NB4 (cell line): ENCODE data around the gene PAK6.

Experiments
- DNase-seq: peaks from one replicate; pipeline ENCODE4 v3.0.0; 2010; ENCODE audit warnings: low read depth
- H3K4me3 ChIP-seq: one replicate; pipeline ENCODE4 v1.5.1; 2011; ENCODE audit warnings: mild to moderate bottlenecking, low read depth, low read length, moderate library complexity
- MYC ChIP-seq: IDR thresholded peaks from 2 replicates; pipeline ENCODE4 v1.6.1; 2011; ENCODE audit warnings: low read depth, low read length
- POLR2A ChIP-seq: IDR thresholded peaks from 2 replicates; pipeline ENCODE4 v1.6.1; 2011; ENCODE audit warnings: mild to moderate bottlenecking; ENCODE audit not compliant: insufficient read length; ENCODE audit errors: extremely low read depth
- TF ChIP-seq, protein P1 (sequence below): IDR thresholded peaks from 2 replicates; pipeline ENCODE4 v1.6.1; 2011; ENCODE audit warnings: low read depth, low read length
- TF ChIP-seq, protein P2 (sequence below): IDR thresholded peaks from one replicate; pipeline ENCODE4 v1.5.1; 2012; ENCODE audit warnings: low read depth, low read length

PAK6 gene

DNA sequence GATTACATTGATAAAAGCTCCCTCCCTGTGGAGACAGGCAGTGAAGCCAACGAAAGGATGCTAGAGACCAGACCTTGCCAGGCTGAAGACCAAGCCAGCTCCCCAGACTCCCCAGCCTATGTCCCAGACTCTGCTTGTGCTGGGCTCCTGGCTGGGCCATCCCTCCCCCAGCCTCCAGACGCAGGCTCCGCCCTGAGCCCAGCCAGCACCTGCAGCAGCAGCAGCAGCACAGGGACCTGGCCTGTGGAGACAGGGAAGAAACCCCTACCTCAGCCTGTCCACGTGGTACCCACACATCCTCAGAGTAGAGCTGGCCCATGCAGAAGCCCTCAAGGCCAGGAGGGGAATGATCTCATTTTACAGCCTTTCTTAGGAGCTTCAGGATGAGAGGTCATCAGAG is 30.7 kb downstream of the PAK6 start:
- DNase-seq: no peak
- TF ChIP-seq POLR2A (no peak), MYC (no peak)
- TF ChIP-seq, protein P1, sequence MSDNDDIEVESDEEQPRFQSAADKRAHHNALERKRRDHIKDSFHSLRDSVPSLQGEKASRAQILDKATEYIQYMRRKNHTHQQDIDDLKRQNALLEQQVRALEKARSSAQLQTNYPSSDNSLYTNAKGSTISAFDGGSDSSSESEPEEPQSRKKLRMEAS: no peak
- TF ChIP-seq, protein P2, sequence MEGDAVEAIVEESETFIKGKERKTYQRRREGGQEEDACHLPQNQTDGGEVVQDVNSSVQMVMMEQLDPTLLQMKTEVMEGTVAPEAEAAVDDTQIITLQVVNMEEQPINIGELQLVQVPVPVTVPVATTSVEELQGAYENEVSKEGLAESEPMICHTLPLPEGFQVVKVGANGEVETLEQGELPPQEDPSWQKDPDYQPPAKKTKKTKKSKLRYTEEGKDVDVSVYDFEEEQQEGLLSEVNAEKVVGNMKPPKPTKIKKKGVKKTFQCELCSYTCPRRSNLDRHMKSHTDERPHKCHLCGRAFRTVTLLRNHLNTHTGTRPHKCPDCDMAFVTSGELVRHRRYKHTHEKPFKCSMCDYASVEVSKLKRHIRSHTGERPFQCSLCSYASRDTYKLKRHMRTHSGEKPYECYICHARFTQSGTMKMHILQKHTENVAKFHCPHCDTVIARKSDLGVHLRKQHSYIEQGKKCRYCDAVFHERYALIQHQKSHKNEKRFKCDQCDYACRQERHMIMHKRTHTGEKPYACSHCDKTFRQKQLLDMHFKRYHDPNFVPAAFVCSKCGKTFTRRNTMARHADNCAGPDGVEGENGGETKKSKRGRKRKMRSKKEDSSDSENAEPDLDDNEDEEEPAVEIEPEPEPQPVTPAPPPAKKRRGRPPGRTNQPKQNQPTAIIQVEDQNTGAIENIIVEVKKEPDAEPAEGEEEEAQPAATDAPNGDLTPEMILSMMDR: no peak
- H3K4me3 ChIP-seq: no peak overlapping the region

DNA sequence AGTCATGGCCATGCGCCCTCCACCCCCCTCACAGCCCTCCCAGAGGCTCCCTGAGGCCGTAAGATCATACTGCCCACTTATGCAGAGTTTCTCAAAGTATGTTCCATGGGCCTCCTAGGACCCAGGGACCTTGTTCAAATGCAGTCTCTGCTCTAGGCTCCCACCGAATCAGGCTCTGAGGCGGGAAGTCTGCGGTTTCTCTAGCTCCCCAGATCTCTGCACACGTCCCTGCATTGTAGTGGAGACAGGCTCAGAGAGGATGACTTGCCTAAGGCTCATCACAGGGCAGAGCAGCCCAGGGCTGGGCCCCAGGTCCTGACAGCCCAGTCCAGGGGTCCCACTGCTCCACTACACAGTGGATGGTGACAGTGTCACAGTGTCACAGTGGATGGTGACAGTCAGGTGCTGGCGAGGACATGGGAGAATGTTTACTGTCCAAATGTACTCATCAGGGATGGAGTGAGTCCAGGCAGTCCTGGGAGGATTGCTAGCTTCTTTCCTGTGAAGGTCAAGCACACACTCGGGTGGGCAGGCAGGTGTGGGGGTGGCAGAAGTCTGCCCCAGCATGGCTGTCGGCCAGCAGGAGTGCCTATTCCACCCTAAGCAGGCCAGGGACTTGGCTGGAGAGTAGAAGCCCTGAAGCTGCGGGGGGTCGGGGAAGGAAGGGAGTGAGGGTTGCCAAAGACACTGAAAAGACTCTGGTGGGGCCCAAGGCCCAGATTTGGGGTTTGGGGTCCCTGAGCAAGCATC is 31.6 kb downstream of the PAK6 start:
- no peak for TF ChIP-seq MYC
- TF ChIP-seq, protein P1: no peak
- H3K4me3 ChIP-seq: no peak overlapping the region
- DNase-seq: no peak

DNA sequence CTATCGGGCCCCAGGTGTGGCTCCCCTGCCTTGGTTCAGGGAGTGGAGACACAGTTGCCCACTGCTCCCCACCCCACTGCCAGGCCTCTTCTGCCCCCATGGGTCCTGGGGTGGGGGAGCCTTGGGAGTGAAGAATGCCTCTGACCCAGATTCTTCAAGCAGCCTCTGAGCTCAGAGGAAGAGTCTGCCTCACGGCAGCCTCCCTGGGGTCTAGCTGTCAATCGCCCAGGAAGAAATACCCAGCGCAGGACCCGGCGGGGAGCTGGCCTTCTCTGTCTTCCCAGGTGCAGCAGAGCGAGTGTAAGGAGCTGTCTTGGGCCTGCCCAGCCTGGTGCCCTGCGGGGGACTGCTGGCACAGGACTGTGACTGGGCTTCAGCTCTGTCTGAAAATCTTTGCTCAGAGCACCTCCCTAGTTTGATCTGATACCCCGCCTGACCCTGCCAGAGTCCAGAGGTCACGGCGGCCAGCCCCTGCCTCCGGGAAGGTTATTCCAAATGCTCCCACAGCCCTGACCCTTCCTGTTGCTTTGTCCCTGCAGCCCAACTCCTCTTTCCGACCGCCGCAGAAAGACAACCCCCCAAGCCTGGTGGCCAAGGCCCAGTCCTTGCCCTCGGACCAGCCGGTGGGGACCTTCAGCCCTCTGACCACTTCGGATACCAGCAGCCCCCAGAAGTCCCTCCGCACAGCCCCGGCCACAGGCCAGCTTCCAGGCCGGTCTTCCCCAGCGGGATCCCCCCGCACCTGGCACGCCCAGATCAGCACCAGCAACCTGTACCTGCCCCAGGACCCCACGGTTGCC is 33.0 kb downstream of the PAK6 start:
- no peak for DNase-seq

DNA sequence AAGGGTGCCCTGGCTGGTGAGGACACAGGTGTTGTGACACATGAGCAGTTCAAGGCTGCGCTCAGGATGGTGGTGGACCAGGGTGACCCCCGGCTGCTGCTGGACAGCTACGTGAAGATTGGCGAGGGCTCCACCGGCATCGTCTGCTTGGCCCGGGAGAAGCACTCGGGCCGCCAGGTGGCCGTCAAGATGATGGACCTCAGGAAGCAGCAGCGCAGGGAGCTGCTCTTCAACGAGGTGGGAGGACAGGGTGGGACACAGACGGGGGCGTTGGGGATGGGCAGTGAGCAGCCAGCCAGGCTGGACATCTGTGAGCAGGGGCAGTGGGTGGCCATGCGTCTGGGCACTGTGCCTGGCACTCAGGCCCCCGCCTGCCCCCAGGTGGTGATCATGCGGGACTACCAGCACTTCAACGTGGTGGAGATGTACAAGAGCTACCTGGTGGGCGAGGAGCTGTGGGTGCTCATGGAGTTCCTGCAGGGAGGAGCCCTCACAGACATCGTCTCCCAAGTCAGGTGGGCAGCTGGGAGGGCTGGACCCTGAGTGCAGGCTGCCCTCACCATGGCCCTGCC is 33.7 kb downstream of the PAK6 start:
- no peak overlapping the region for H3K4me3 ChIP-seq
- no peak for DNase-seq
- TF ChIP-seq MYC (no peak), POLR2A (no peak)
- TF ChIP-seq, protein P2: peak; percentile 7

More for the DNA sequence above, 33.0 kb downstream of the PAK6 start:
- H3K4me3 ChIP-seq: no peak overlapping the region
- TF ChIP-seq, protein P1: no peak
- TF ChIP-seq MYC (no peak), POLR2A (no peak)
- TF ChIP-seq, protein P2: no peak

DNA sequence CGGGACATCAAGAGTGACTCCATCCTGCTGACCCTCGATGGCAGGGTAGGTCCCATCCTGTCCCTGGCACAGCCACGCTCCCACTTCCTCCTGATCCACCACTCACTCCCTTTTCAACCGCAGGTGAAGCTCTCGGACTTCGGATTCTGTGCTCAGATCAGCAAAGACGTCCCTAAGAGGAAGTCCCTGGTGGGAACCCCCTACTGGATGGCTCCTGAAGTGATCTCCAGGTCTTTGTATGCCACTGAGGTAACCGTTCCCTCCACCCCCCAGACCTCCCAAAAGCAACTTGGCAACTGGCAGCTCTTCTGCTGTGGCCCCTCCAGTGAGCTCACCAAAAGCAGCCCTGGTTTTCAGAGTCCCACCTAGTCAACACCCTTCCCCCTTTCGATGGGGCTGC is 34.6 kb downstream of the PAK6 start:
- H3K4me3 ChIP-seq: no peak overlapping the region
- DNase-seq: no peak

More for the DNA sequence above, 34.6 kb downstream of the PAK6 start:
- no peak for TF ChIP-seq MYC
- TF ChIP-seq, protein P1: no peak
- TF ChIP-seq POLR2A: no peak
- TF ChIP-seq, protein P2: no peak
